RWPE1 (cell line): Measurements from ENCODE around the gene RUNX3.

Experiments
- CTCF ChIA-PET: fragments of 350-600 bp; sonication (Branson Sonifier 250); formaldehyde crosslinking; extraction: SDS; loops from one replicate; lab custom pipeline; 2021; lab: Yijun Ruan, JAX
- POLR2A ChIA-PET: fragments of 400-600 bp; formaldehyde crosslinking; extraction: SDS; loops from one replicate; lab custom pipeline; 2020; ENCODE audit warnings: antibody characterized with exemption; ENCODE audit not compliant: low non-redundant PET; lab: Yijun Ruan, JAX
- DNase-seq: peaks from one replicate; pipeline ENCODE4 v3.0.0; 2012; ENCODE audit warnings: low spot score
- H3K27ac ChIP-seq: fragments of 450-650 bp; 2 replicates; pipeline ENCODE4 v1.5.1; 2017
- TF ChIP-seq, protein P1 (sequence below): fragments of 450-650 bp; conservative IDR thresholded peaks from 2 replicates; pipeline ENCODE4 v1.5.1; 2017; ENCODE audit warnings: low read depth, mild to moderate bottlenecking

RUNX3 gene

GRCh38 chr1:24944318-24944717 is 14.2 kb upstream of the RUNX3 start:
- ChIA-PET CTCF (interaction anchor here (0.6 to 0.7 kb wide), 3 partner anchors 17 to 136 kb away, joined by 3 to 4 read pairs (median 3); no protein-coding TSS in a partner anchor), POLR2A (no interaction called here)
- TF ChIP-seq, protein P1, sequence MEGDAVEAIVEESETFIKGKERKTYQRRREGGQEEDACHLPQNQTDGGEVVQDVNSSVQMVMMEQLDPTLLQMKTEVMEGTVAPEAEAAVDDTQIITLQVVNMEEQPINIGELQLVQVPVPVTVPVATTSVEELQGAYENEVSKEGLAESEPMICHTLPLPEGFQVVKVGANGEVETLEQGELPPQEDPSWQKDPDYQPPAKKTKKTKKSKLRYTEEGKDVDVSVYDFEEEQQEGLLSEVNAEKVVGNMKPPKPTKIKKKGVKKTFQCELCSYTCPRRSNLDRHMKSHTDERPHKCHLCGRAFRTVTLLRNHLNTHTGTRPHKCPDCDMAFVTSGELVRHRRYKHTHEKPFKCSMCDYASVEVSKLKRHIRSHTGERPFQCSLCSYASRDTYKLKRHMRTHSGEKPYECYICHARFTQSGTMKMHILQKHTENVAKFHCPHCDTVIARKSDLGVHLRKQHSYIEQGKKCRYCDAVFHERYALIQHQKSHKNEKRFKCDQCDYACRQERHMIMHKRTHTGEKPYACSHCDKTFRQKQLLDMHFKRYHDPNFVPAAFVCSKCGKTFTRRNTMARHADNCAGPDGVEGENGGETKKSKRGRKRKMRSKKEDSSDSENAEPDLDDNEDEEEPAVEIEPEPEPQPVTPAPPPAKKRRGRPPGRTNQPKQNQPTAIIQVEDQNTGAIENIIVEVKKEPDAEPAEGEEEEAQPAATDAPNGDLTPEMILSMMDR = no peak
- no peak for DNase-seq
- H3K27ac ChIP-seq = no peak overlapping the region

- TF ChIP-seq, protein P1 = no peak
- ChIA-PET POLR2A (no interaction called here), CTCF (interaction anchor here (0.6 kb wide), 1 partner anchor 35 kb away, joined by 4 read pairs; no protein-coding TSS in a partner anchor)
- H3K27ac ChIP-seq = no peak overlapping the region
- DNase-seq = no peak
Measured at GRCh38 chr1:24942789-24943188, 12.7 kb upstream of the RUNX3 start.

DNA sequence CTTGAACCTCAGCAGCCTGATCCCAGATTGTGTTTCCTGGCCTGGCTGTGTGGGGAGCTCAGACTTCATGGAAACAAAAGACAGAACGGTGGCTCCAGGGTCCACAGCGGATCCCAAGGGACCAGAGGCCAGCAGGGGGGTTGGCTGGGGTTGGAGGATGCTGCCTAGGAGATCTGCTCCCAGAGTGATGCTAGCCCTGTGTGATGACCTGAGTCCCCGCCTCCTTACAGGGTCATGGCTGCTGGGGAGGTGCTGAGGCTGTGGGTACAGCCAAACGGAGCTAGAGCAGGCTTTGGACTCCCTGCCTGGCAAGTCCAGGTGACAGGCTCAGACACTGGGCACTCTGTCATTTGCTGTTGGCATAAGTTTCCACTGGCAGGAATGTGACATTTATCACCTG is 11.5 kb upstream of the RUNX3 start:
- TF ChIP-seq, protein P1 = no peak
- ChIA-PET CTCF (interaction anchor here (1.8 kb wide), 1 partner anchor 9 kb away, joined by 8 read pairs; no protein-coding TSS in a partner anchor), POLR2A (interaction anchor here (1.2 kb wide), 1 partner anchor 306 kb away, joined by 3 read pairs; the partner anchor contains the start of gene RSRP1)
- DNase-seq = no peak
- H3K27ac ChIP-seq = no peak overlapping the region

DNA sequence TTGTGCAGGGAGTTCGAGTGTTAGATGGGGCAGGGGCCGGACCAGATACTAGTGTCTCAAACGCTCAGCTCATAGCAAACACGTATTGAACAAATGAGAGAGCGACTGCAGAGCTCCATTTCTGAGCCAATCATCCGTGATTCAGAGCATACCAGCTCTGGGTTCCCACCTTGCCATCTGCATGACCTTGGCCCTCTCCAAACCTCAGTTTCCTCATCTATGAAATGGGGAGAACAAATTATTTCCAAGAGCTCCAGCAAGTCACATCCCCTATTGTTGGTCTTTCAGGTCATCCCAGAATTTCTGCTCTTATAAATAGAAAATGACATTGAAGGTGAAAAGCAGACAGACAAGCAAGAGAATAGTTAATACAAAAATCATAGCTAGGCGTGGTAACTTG is 10.2 kb upstream of the RUNX3 start:
- TF ChIP-seq, protein P1 = no peak
- H3K27ac ChIP-seq = no peak overlapping the region
- DNase-seq = no peak
- CTCF ChIA-PET = interaction anchor here (1.8 kb wide), 1 partner anchor 8 kb away, joined by 8 read pairs; no protein-coding TSS in a partner anchor
- POLR2A ChIA-PET = no interaction called here

DNA sequence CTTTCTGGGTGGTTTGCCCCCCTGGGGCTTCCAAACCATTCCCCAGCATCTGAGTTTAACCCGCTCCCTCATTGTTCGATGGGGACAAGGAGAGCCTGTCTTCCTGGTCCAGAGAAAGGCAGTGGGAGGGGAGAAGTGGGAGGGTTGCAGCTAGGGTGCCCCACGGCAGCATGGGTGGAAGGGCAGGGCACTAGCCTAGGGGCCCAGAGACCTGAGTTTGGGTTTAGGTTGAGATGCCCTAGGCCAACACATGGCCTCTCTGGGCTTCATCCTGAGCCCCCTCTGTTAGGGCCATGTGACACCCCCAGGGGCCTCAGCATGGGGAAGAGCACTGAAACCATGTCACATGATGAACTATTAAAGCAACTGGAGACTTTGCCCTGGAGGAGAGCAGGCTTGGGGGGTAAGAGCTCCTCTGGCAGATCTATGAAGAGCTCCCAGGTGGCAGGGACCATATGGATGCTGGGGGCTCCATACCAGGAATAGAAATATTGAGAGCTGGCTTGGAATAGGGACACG is 9.7 kb upstream of the RUNX3 start:
- ChIA-PET POLR2A (no interaction called here), CTCF (no interaction called here)
- TF ChIP-seq, protein P1 = no peak
- no peak for DNase-seq
- no peak overlapping the region for H3K27ac ChIP-seq

- ChIA-PET POLR2A (no interaction called here), CTCF (no interaction called here)
- TF ChIP-seq, protein P1 = no peak
- DNase-seq = no peak
- no peak overlapping the region for H3K27ac ChIP-seq
Measured at GRCh38 chr1:24939040-24939674, 9.1 kb upstream of the RUNX3 start.
